SU-DHL-6 (cell line): ENCODE results near the gene APOBEC4.

Source experiments
- H2AFZ ChIP-seq: fragments of 200-600 bp; sonication (generic); 2 replicates; pipeline ENCODE4 v1.6.1; 2014; ENCODE audit warnings: low read depth, mild to moderate bottlenecking, moderate library complexity, mixed read lengths, antibody characterized with exemption, low read length; ENCODE audit not compliant: severe bottlenecking
- H3F3A ChIP-seq: fragments of 200-600 bp; shearing (Covaris generic); 2 replicates; pipeline ENCODE4 v1.6.0; 2016; ENCODE audit warnings: antibody characterized with exemption, mild to moderate bottlenecking; ENCODE audit not compliant: insufficient read depth
- H3K27ac ChIP-seq: fragments of 200-600 bp; sonication (generic); 2 replicates; pipeline ENCODE4 v1.5.1; 2016; ENCODE audit warnings: low read depth, mild to moderate bottlenecking, low read length, moderate library complexity, mixed read lengths
- H3K27me3 ChIP-seq: fragments of 200-600 bp; sonication (generic), shearing (Covaris generic); 2 replicates; pipeline ENCODE4 v1.6.0; 2014; ENCODE audit warnings: mild to moderate bottlenecking, low read length
- H3K36me3 ChIP-seq: fragments of 200-600 bp; sonication (generic); 2 replicates; pipeline ENCODE4 v1.6.1; 2014; ENCODE audit warnings: mild to moderate bottlenecking, low read length, mixed read lengths
- H3K4me2 ChIP-seq: fragments of 300-600, 200-600 bp; shearing (Covaris generic), sonication (generic); 2 replicates; pipeline ENCODE4 v1.6.0; 2014; ENCODE audit warnings: low read length, low read depth, mild to moderate bottlenecking; ENCODE audit not compliant: poor library complexity, severe bottlenecking
- H3K4me3 ChIP-seq: fragments of 200-600 bp; sonication (generic); 2 replicates; pipeline ENCODE4 v1.5.1; 2014; ENCODE audit warnings: antibody characterized with exemption, low read length, mild to moderate bottlenecking, mixed read lengths; ENCODE audit not compliant: insufficient read depth, poor library complexity, severe bottlenecking
- H3K79me2 ChIP-seq: fragments of 200-600 bp; sonication (generic); 2 replicates; pipeline ENCODE4 v1.6.1; 2014; ENCODE audit warnings: mild to moderate bottlenecking, low read length, moderate library complexity; ENCODE audit not compliant: insufficient read depth
- H3K9ac ChIP-seq: fragments of 200-600 bp; sonication (generic); 2 replicates; pipeline ENCODE4 v1.7.0; 2014; ENCODE audit warnings: mild to moderate bottlenecking, low read length
- H3K9me2 ChIP-seq: fragments of 200-600 bp; sonication (generic); replicated peaks from 2 replicates; pipeline ENCODE4 v1.6.1; 2014; ENCODE audit warnings: low read length; ENCODE audit not compliant: insufficient read depth
- H3K9me3 ChIP-seq: fragments of 200-600 bp; sonication (generic); 2 replicates; pipeline ENCODE4 v1.6.1; 2014; ENCODE audit warnings: low read length, mixed read lengths; ENCODE audit not compliant: insufficient read depth
- H4K20me1 ChIP-seq: fragments of 200-600 bp; sonication (generic); 2 replicates; pipeline ENCODE4 v1.6.1; 2014; ENCODE audit warnings: low read depth, mild to moderate bottlenecking, antibody characterized with exemption, low read length, moderate library complexity, mixed read lengths
- CTCF ChIP-seq: fragments of 200-600 bp; sonication (generic); IDR thresholded peaks from one replicate; pipeline ENCODE4 v1.5.1; 2017; ENCODE audit warnings: antibody characterized with exemption, mild to moderate bottlenecking, low read length, moderate library complexity; ENCODE audit not compliant: insufficient read depth, poor library complexity, severe bottlenecking
- EZH2phosphoT487 ChIP-seq: fragments of 200-600 bp; sonication (generic), shearing (Covaris generic); conservative IDR thresholded peaks from 2 replicates; pipeline ENCODE4 v1.6.1; 2018; ENCODE audit warnings: mild to moderate bottlenecking, antibody characterized with exemption, low read length, moderate library complexity, mixed read lengths

Gene APOBEC4

DNA sequence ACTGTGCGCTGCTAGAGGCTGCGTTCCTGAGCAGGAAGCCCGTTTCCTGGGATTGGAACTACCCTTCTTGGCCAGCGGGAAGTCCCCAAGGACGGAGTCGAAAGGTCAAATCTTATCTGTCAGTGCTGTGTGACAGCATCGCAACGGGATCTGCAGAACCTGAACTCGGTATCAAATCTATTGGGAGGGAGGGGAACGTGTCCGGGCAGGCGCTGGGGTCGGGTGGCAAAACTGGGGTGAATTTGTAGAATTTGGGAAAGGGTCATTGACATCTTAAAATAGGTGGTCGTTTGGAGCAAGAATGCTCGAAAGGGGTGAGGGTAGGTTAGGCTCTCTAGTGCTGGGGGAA, 16.8 kb downstream of the APOBEC4 start:
- H3K27me3 ChIP-seq: no peaks in the 10 kb centered on the region
- H3K9me3 ChIP-seq: no peaks in the 10 kb centered on the region
- peaks cover 40% of the 10 kb centered on the region for H3K79me2 ChIP-seq
- no peak overlapping the region for H3K27ac ChIP-seq
- peak overlapping the region; percentile 83 for H3K4me2 ChIP-seq
- H3F3A ChIP-seq: peaks cover 22% of the 10 kb centered on the region
- H3K9me2 ChIP-seq: no peaks in the 10 kb centered on the region
- peak overlapping the region; percentile 95 for H2AFZ ChIP-seq
- peak overlapping the region; percentile 76 for H3K4me3 ChIP-seq
- peaks cover 18% of the 10 kb centered on the region; the same call in 1 of the 2 replicates for H3K36me3 ChIP-seq
- peaks cover 19% of the 10 kb centered on the region for H4K20me1 ChIP-seq
- TF ChIP-seq CTCF (no peak), EZH2phosphoT487 (no peak)
- H3K9ac ChIP-seq: peak overlapping the region; percentile 91

DNA sequence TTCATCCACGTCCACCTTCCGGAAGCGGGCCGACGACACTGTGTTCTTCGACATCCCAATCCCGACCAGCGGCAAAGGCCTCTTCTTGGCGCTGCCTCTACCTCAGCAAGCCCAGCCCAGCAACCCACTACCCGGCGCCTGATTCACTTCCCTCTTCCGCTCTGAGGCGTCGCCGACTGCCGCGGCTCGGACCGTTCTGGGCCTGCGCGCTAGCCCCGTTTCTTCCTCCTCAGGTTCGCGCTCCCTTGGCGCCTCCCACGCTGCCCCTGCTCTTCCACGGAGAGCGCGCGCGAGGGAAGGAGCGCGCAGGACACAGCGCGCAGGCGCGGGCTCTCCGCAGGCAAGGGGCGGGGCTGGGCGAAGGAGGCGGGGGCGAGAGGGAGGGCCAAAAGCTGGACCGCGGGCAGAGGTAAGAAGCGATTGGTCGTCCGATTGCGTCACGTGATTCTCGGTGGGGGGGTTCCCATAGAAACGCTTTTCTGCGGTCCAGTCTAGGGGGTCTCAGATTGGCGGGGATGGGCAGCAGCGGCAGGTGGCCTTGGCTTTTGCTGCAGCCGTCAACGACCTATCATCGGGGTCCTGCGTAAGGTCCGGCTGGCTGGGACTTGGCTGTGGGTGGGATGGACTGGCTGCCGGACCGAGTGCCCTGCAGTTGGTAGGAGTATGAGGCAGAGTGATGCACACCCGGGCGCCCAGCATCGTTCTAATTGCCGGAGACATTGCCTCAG, 17.3 kb downstream of the APOBEC4 start, which contains the start of gene ARPC5:
ARPC5 (minus strand) TSS at position 178 of the 728 bp plus-strand sequence; CDS start at position 54, 124 bp downstream.
- Histone ChIP-seq H3K9me2 (no peaks in the 10 kb centered on the region), H3K36me3 (peaks cover 18% of the 10 kb centered on the region; the same call in 1 of the 2 replicates), H2AFZ (peak within 1 kb of the TSS; percentile 95), H3K9me3 (no peaks in the 10 kb centered on the region), H3K4me2 (peak within 1 kb of the TSS; percentile 83), H4K20me1 (peaks cover 19% of the 10 kb centered on the region), H3K27ac (peak within 1 kb of the TSS; percentile 79), H3F3A (peaks cover 22% of the 10 kb centered on the region), H3K4me3 (peak within 1 kb of the TSS; percentile 99), H3K79me2 (peaks cover 40% of the 10 kb centered on the region), H3K9ac (peak within 1 kb of the TSS; percentile 91), H3K27me3 (no peaks in the 10 kb centered on the region)
- TF ChIP-seq CTCF: no peak
- TF ChIP-seq EZH2phosphoT487: no peak

GRCh38 chr1:183635099-183635605, 18.0 kb downstream of the APOBEC4 start:
- H4K20me1 ChIP-seq: peaks cover 25% of the 10 kb centered on the region
- peaks cover 22% of the 10 kb centered on the region for H3F3A ChIP-seq
- peak overlapping the region; percentile 79 for H3K27ac ChIP-seq
- H3K36me3 ChIP-seq: peaks cover 22% of the 10 kb centered on the region
- TF ChIP-seq EZH2phosphoT487: no peak
- TF ChIP-seq CTCF: no peak
- H3K4me3 ChIP-seq: peak overlapping the region; percentile 99
- H3K27me3 ChIP-seq: no peaks in the 10 kb centered on the region
- H3K9me2 ChIP-seq: no peaks in the 10 kb centered on the region
- H2AFZ ChIP-seq: peak overlapping the region; percentile 46
- peak overlapping the region; percentile 91 for H3K9ac ChIP-seq
- peaks cover 40% of the 10 kb centered on the region for H3K79me2 ChIP-seq
- peak overlapping the region; percentile 80 for H3K4me2 ChIP-seq
- no peaks in the 10 kb centered on the region for H3K9me3 ChIP-seq
